ENCODE results near the gene NAXE.
"Not testable (repeated sequence)": the region's sequence is repeated elsewhere in the genome, so short reads cannot be mapped to it uniquely, and the experiment has no call there.

The NAXE gene

GRCh38 chr1:156591432-156592157 is at the start of gene NAXE:
Gene NAXE (plus strand): TSS chr1:156591776. CDS start chr1:156591805, 29 bp downstream.
- peak in 3 of 4 experiments; percentile 40 to 66 (median 42) for DNase-seq

GRCh38 chr1:156543066-156543465 is 48.5 kb upstream of the NAXE start:
- DNase-seq = no peak

GRCh38 chr1:156544592-156545102 is 46.9 kb upstream of the NAXE start:
- no peak for DNase-seq

GRCh38 chr1:156546267-156546666 is 45.3 kb upstream of the NAXE start:
- no peak for DNase-seq

GRCh38 chr1:156547434-156547833 is 44.1 kb upstream of the NAXE start:
- DNase-seq = no peak

GRCh38 chr1:156547982-156548381 is 43.6 kb upstream of the NAXE start:
- DNase-seq = no peak

GRCh38 chr1:156549390-156549789 is 42.2 kb upstream of the NAXE start:
- DNase-seq = no peak

GRCh38 chr1:156549831-156550230 is 41.7 kb upstream of the NAXE start:
- DNase-seq = no peak

GRCh38 chr1:156550346-156550745 is 41.2 kb upstream of the NAXE start:
- DNase-seq = no peak

GRCh38 chr1:156551066-156551643 is 40.4 kb upstream of the NAXE start:
- no peak for DNase-seq

GRCh38 chr1:156551869-156552268 is 39.7 kb upstream of the NAXE start:
- no peak for DNase-seq

GRCh38 chr1:156552518-156552917 is 39.1 kb upstream of the NAXE start:
- DNase-seq = no peak

GRCh38 chr1:156552937-156553336 is 38.6 kb upstream of the NAXE start:
- DNase-seq = not testable (repeated sequence)

GRCh38 chr1:156553860-156554485 is 37.6 kb upstream of the NAXE start:
- no peak for DNase-seq

- no peak for DNase-seq
These were observed 36.6 kb upstream of the NAXE start for GRCh38 chr1:156554971-156555370.

GRCh38 chr1:156555715-156556114 is 35.9 kb upstream of the NAXE start:
- DNase-seq = no peak

GRCh38 chr1:156556354-156556753 is 35.2 kb upstream of the NAXE start:
- DNase-seq = no peak

GRCh38 chr1:156559086-156559796 is 32.3 kb upstream of the NAXE start:
- no peak for DNase-seq

GRCh38 chr1:156559797-156560385 is 31.7 kb upstream of the NAXE start:
- no peak for DNase-seq

GRCh38 chr1:156560585-156561163 is 30.9 kb upstream of the NAXE start:
- DNase-seq = no peak

GRCh38 chr1:156565519-156565918 is 26.1 kb upstream of the NAXE start:
- no peak for DNase-seq

- no peak for DNase-seq
These were observed 25.1 kb upstream of the NAXE start for GRCh38 chr1:156566436-156566835.

Data from activated naive CD4-positive, alpha-beta T cell (primary cell).